Esophagus muscularis mucosa (tissue), 2 donors: ENCODE data around the gene OTUD4.

Source experiments
- EP300 ChIP-seq: sonication (generic); formaldehyde crosslinking; IDR thresholded peaks from one replicate; pipeline ENCODE4 v1.6.1; 2017; ENCODE audit warnings: antibody characterized with exemption
- POLR2A ChIP-seq: fragments of 450-650 bp; IDR thresholded peaks from one replicate; pipeline ENCODE4 v1.6.1; 2017; ENCODE audit warnings: antibody characterized with exemption, moderate library complexity, mild to moderate bottlenecking, low read depth

DNA sequence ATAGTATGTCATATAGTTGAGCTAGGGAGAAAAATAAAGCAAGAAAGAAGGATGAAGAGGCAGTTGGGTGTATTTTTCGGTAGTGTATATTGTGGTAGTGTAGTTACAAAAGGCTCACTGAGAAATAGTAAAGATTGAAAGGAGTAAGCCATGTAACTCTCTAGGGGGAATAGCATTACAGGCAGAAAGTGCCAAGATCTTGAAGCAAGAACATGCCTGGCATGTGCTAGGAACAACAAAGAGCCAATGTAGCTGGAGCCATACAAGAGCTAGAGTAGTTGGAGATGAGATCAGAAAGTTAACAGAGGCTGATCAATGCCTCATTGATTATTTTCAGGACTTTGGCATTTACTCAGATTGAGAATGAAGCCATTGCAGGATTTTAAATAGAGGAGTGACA is 79.3 kb downstream of the OTUD4 start:
- TF ChIP-seq EP300 (no peak), POLR2A (no peak)
